Activated B cell treated with CpG ODN at 0.5 μM for 24 hours (primary cell): Measurements from ENCODE around the gene GFI1B. TPM values are rescaled to one million over a fixed set of nuclear protein-coding genes. Genes with fewer than 3 reads are reported as not detected.

Source experiments
- ATAC-seq: fragments of 200-7000 bp; cut with Tn5 transposase; one replicate; pipeline ENCODE4 v1.10.0; 2021; ENCODE audit warnings: low read depth, mild to moderate bottlenecking, moderate library complexity
- CTCF ChIA-PET: fragments of 350-600 bp; sonication (Branson Sonifier 250); formaldehyde crosslinking; loops from one replicate; lab custom pipeline; 2021; ENCODE audit warnings: antibody characterized with exemption; lab: Charles Lee
- POLR2A ChIA-PET: fragments of 350-600 bp; sonication (Branson Sonifier 250); formaldehyde crosslinking; loops from one replicate; lab custom pipeline; 2021; ENCODE audit warnings: antibody characterized with exemption; lab: Charles Lee
- DNase-seq: peaks from one replicate; pipeline ENCODE4 v3.0.0; 2022
- H3K27ac Mint-ChIP-seq: one replicate; pipeline ENCODE4 v1.8.0; 2020; ENCODE audit warnings: mixed read lengths
- H3K27me3 Mint-ChIP-seq: one replicate; pipeline ENCODE4 v1.8.0; 2021; ENCODE audit warnings: mixed read lengths
- H3K36me3 Mint-ChIP-seq: one replicate; pipeline ENCODE4 v1.8.0; 2021; ENCODE audit warnings: low read depth, mixed read lengths
- H3K4me1 Mint-ChIP-seq: one replicate; pipeline ENCODE4 v1.8.0; 2021; ENCODE audit warnings: mixed read lengths
- H3K4me3 Mint-ChIP-seq: one replicate; pipeline ENCODE4 v1.8.0; 2020; ENCODE audit warnings: mild to moderate bottlenecking, mixed read lengths
- H3K9me3 Mint-ChIP-seq: one replicate; pipeline ENCODE4 v1.8.0; 2020; ENCODE audit warnings: mixed read lengths
- CTCF ChIP-seq: fragments of 200-600 bp; IDR thresholded peaks from one replicate; pipeline ENCODE4 v1.8.0; 2022; ENCODE audit warnings: antibody characterized with exemption, mild to moderate bottlenecking
- intact Hi-C: fragments of 100-400 bp; cut with micrococcal nuclease; formaldehyde crosslinking; loops from one replicate; pipeline ENCODE4 v1.15.1; 2024
- total RNA-seq: library from RNA; stranded (reverse); gene quantifications from 2 replicates; pipeline ENCODE4 v1.2.3, GENCODE V29; 2022

The GFI1B gene
- total RNA-seq, 1 donor from 2014 or later = 0.38 TPM

GRCh38 chr9:132990781-132991180 lies 12.3 kb downstream of the GFI1B start:
- ChIA-PET CTCF (no interaction called here), POLR2A (no interaction called here)
- peaks cover 33% of the 10 kb centered on the region for H3K27me3 Mint-ChIP-seq
- H3K4me1 Mint-ChIP-seq = peaks cover 11% of the 10 kb centered on the region
- intact Hi-C loops = no loop called here
- no peaks in the 10 kb centered on the region for H3K9me3 Mint-ChIP-seq
- no peak for TF ChIP-seq CTCF
- no peak overlapping the region for H3K27ac Mint-ChIP-seq
- no peak for DNase-seq
- no peaks in the 10 kb centered on the region for H3K36me3 Mint-ChIP-seq
- ATAC-seq = no peak
- H3K4me3 Mint-ChIP-seq = no peak overlapping the region

GRCh38 chr9:132991351-132992300 lies 13.1 kb downstream of the GFI1B start:
- intact Hi-C loops = no loop called here
- no peaks in the 10 kb centered on the region for H3K9me3 Mint-ChIP-seq
- no peak for TF ChIP-seq CTCF
- ChIA-PET CTCF (interaction anchor here (1.3 kb wide), 1 partner anchor 30 kb away, joined by 6 read pairs; no protein-coding TSS in a partner anchor), POLR2A (no interaction called here)
- peaks cover 32% of the 10 kb centered on the region for H3K27me3 Mint-ChIP-seq
- no peak for DNase-seq
- no peaks in the 10 kb centered on the region for H3K36me3 Mint-ChIP-seq
- peaks cover 11% of the 10 kb centered on the region for H3K4me1 Mint-ChIP-seq
- H3K4me3 Mint-ChIP-seq = no peak overlapping the region
- ATAC-seq = no peak
- H3K27ac Mint-ChIP-seq = no peak overlapping the region

- intact Hi-C loops = no loop called here
- DNase-seq (no peak), ATAC-seq (no peak)
- POLR2A ChIA-PET = no interaction called here
- no peak for TF ChIP-seq CTCF
- Mint-ChIP-seq H3K4me3 (no peak overlapping the region), H3K27me3 (peaks cover 35% of the 10 kb centered on the region), H3K36me3 (no peaks in the 10 kb centered on the region), H3K9me3 (no peaks in the 10 kb centered on the region), H3K4me1 (peaks cover 11% of the 10 kb centered on the region), H3K27ac (no peak overlapping the region)
- CTCF ChIA-PET = interaction anchor here (1.5 kb wide), 1 partner anchor 16 kb away, joined by 5 read pairs; no protein-coding TSS in a partner anchor
These were observed 15.0 kb downstream of the GFI1B start for GRCh38 chr9:132993511-132993939.

- TF ChIP-seq CTCF = no peak
- POLR2A ChIA-PET = no interaction called here
- Mint-ChIP-seq H3K36me3 (no peaks in the 10 kb centered on the region), H3K4me3 (no peak overlapping the region), H3K4me1 (peaks cover 11% of the 10 kb centered on the region), H3K27ac (no peak overlapping the region), H3K27me3 (peaks cover 35% of the 10 kb centered on the region), H3K9me3 (no peaks in the 10 kb centered on the region)
- DNase-seq (no peak), ATAC-seq (no peak)
- CTCF ChIA-PET = no interaction called here
- intact Hi-C loops = no loop called here
These were observed 16.1 kb downstream of the GFI1B start for GRCh38 chr9:132994410-132995120.

GRCh38 chr9:132995121-132995420 lies 16.6 kb downstream of the GFI1B start:
- Mint-ChIP-seq H3K4me3 (no peak overlapping the region), H3K9me3 (no peaks in the 10 kb centered on the region), H3K27ac (no peak overlapping the region), H3K4me1 (peaks cover 11% of the 10 kb centered on the region), H3K27me3 (peaks cover 37% of the 10 kb centered on the region), H3K36me3 (no peaks in the 10 kb centered on the region)
- no peak for ATAC-seq
- intact Hi-C loops = no loop called here
- ChIA-PET POLR2A (no interaction called here), CTCF (no interaction called here)
- no peak for TF ChIP-seq CTCF
- DNase-seq = no peak
